Measurements from ENCODE around the gene KRTAP12-2. TPM values are rescaled to one million over a fixed set of nuclear protein-coding genes. Genes with fewer than 3 reads are reported as not detected.
A peak's percentile ranks its signal among the peaks of the same experiment; 100 is the strongest.

The KRTAP12-2 gene
- polyA plus RNA-seq, 6 donors from 2014 or later: not detected

- peaks cover 32 to 49% (median 33%) of the 10 kb centered on the region in 3 donors for H3K27me3 Mint-ChIP-seq
- DNase-seq: no peak
- H3K36me3 Mint-ChIP-seq: peaks cover 10 to 29% of the 10 kb centered on the region in 2 donors
- H3K9me3 Mint-ChIP-seq: peaks cover 16 to 55% (median 31%) of the 10 kb centered on the region in 7 donors
- H3K4me1 Mint-ChIP-seq: no peaks in the 10 kb centered on the region
- no peak overlapping the region for H3K4me3 Mint-ChIP-seq
- no peak for ATAC-seq (ENCODE audit: low read depth in 2 of 2)
- H3K27ac Mint-ChIP-seq: no peak overlapping the region
Measured at GRCh38 chr21:44658913-44659595, 7.7 kb downstream of the KRTAP12-2 start.

GRCh38 chr21:44658541-44658910, 8.2 kb downstream of the KRTAP12-2 start:
- Mint-ChIP-seq H3K36me3 (peaks cover 10 to 29% of the 10 kb centered on the region in 2 donors), H3K9me3 (peaks cover 16 to 55% (median 29%) of the 10 kb centered on the region in 7 donors), H3K4me1 (no peaks in the 10 kb centered on the region), H3K4me3 (peak overlapping the region in 1 of 8 donors; percentile 50), H3K27me3 (peaks cover 32 to 54% (median 33%) of the 10 kb centered on the region in 3 donors), H3K27ac (no peak overlapping the region)
- no peak for DNase-seq
- ATAC-seq (ENCODE audit: low read depth in 2 of 2): no peak

DNA sequence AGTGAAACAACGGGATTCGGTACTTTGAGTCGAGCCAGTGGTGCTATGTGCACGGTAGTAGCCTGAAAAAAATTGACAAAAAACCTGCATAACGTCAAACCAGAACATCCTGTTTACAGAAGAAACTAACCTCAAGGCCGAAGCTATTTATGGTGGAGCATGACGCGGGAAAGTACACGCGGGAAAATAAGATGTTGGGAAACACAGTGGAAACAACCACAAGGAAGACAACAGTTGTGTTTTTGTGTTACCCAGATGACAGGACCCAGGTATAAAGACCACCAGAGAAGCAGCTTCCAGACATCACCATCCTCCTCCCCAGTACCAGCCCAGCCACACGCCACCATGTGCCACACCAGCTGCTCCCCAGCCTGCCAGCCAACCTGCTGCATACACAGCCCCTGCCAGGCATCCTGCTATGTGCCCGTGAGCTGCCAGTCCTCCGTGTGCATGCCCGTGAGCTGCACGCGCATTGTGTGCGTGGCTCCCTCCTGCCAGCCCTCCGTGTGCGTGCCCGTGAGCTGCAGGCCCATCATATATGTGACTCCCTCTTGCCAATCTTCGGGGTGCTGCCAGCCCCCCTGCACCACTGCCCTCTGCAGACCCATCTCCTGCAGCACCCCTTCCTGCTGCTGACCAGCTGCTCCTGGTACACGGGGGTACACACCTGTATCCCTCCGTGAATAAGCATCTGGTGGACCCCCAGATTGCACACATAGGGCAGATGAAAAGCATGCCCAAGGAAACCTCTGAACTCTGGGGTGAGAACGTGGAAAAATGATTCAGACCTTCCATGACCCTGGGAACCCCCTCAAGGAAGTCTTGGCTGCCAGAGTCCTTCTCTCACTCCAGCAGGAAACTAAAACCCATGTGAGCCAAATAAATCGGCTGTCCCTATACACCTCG, 8.8 kb downstream of the KRTAP12-2 start, which contains the start of gene KRTAP12-3:
Gene KRTAP12-3 (plus strand): TSS at position 298 of the 906 bp plus-strand sequence. CDS start 48 bp downstream, at position 346.
- H3K36me3 Mint-ChIP-seq: peaks cover 10 to 29% of the 10 kb centered on the region in 2 donors
- peaks cover 16 to 55% (median 29%) of the 10 kb centered on the region in 7 donors for H3K9me3 Mint-ChIP-seq
- H3K27ac Mint-ChIP-seq: peak within 1 kb of the TSS in 1 of 6 donors; percentile 73
- ATAC-seq (ENCODE audit: low read depth in 2 of 2): no peak
- peak within 1 kb of the TSS in 1 of 8 donors; percentile 50 for H3K4me3 Mint-ChIP-seq
- DNase-seq: no peak
- peaks cover 32 to 56% (median 33%) of the 10 kb centered on the region in 3 donors for H3K27me3 Mint-ChIP-seq
- peaks cover 0 to 2% (median 0%) of the 10 kb centered on the region in 3 donors for H3K4me1 Mint-ChIP-seq

DNA sequence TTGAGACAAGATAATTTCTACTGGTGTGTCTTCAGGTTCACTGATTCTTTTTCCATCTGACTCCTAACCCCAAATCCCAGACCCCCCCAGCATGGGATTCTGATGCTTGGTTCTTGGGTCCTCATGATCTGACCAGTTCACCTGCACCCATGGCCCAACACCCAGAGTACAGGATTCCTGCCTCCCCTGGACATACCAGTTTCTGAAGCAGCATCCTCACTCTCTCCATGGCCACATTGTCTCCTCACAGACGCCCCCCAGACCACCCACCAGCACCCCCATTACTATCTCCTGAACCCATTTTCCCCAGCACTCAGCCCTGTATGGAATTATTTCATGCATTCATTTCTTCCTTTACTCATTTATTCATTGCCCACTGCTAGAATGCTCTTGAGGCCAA, 9.9 kb downstream of the KRTAP12-2 start:
- H3K36me3 Mint-ChIP-seq: peaks cover 10 to 29% of the 10 kb centered on the region in 2 donors
- no peak overlapping the region for H3K4me3 Mint-ChIP-seq
- peaks cover 0 to 2% (median 0%) of the 10 kb centered on the region in 3 donors for H3K4me1 Mint-ChIP-seq
- no peak overlapping the region for H3K27ac Mint-ChIP-seq
- no peak for ATAC-seq (ENCODE audit: low read depth in 2 of 2)
- H3K9me3 Mint-ChIP-seq: peaks cover 15 to 49% (median 29%) of the 10 kb centered on the region in 7 donors
- DNase-seq: no peak
- H3K27me3 Mint-ChIP-seq: peaks cover 29 to 56% (median 32%) of the 10 kb centered on the region in 3 donors

GRCh38 chr21:44654576-44655175, 12.1 kb downstream of the KRTAP12-2 start, which contains the start of gene KRTAP12-4:
TSS of gene KRTAP12-4 (minus strand) at chr21:44654659. CDS start at chr21:44654614, 45 bp downstream.
- ATAC-seq (ENCODE audit: low read depth in 2 of 2) (no peak), DNase-seq (no peak)
- Mint-ChIP-seq H3K9me3 (peaks cover 15 to 46% (median 27%) of the 10 kb centered on the region in 7 donors), H3K27me3 (peaks cover 27 to 42% (median 29%) of the 10 kb centered on the region in 3 donors), H3K27ac (no peak within 1 kb of the TSS), H3K36me3 (peaks cover 7 to 29% of the 10 kb centered on the region in 2 donors), H3K4me1 (peaks cover 0 to 2% (median 0%) of the 10 kb centered on the region in 3 donors), H3K4me3 (no peak within 1 kb of the TSS)

- peaks cover 24 to 38% (median 25%) of the 10 kb centered on the region in 3 donors for H3K27me3 Mint-ChIP-seq
- no peak overlapping the region for H3K4me3 Mint-ChIP-seq
- peaks cover 0 to 2% (median 0%) of the 10 kb centered on the region in 3 donors for H3K4me1 Mint-ChIP-seq
- DNase-seq (no peak), ATAC-seq (ENCODE audit: low read depth in 2 of 2) (no peak)
- H3K27ac Mint-ChIP-seq: no peak overlapping the region
- H3K36me3 Mint-ChIP-seq: peaks cover 6 to 29% of the 10 kb centered on the region in 2 donors
- peaks cover 15 to 45% (median 27%) of the 10 kb centered on the region in 7 donors for H3K9me3 Mint-ChIP-seq
Measured at GRCh38 chr21:44653656-44654575, 12.8 kb downstream of the KRTAP12-2 start.

DNA sequence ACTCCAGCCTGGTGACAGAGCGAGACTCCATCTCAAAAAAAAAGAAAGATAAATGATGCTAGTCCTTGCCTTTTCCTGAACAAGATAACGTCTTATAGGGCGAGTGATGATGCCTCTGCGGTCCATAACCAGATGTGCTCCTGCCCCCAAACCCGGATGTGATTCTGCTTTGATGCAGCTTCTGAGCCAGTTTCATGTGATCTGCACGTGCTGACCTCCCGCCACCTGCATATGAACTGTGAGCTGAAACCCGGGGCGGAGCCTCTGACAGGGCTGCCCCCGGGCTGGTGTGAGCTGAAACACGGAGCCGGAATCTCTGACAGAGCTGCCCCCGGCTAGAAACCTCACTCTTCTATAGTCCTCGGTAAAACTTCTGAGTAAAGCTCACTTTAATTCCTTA, 13.6 kb downstream of the KRTAP12-2 start:
- DNase-seq (no peak), ATAC-seq (ENCODE audit: low read depth in 2 of 2) (no peak)
- Mint-ChIP-seq H3K36me3 (peaks cover 6 to 23% of the 10 kb centered on the region in 2 donors), H3K9me3 (peaks cover 11 to 43% (median 23%) of the 10 kb centered on the region in 7 donors), H3K4me3 (no peak overlapping the region), H3K4me1 (peaks cover 0 to 2% (median 0%) of the 10 kb centered on the region in 3 donors), H3K27ac (no peak overlapping the region), H3K27me3 (peaks cover 18 to 30% (median 20%) of the 10 kb centered on the region in 3 donors)

DNA sequence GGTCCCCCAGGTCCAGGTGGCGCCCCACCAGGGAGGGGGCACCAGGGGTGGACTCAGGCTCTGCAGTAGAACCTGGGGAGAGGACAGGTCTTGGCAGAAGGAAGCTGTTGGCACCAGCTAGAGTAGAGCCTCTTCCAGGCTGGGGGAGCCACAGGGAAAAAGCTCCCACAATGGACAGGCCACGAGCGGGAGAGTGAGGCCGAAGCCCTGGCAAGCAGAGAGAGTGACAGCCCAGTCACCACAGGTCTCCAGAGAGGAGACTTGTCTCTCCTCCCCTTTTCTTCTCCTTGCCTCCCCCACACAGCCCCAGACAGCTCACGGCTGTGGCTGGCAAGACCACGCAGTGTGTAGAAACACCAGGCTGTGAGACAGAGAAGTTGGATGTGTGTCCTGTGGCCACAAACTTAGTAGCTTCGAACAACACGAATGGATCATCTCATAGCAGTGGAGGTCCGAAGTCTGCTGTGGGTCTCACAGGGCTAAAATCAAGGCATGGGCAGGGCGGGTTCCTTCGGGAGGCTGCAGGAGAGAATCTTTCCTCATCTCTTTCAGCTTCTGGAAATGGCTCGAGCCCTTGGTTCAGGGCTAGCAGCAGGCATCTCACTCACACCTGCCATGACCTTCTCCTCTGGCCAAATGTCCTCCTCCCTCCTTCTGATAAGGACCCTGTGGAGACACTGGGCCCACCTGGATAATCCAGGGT, 15.6 kb downstream of the KRTAP12-2 start:
- Mint-ChIP-seq H3K36me3 (peaks cover 0 to 3% of the 10 kb centered on the region in 2 donors), H3K4me1 (peaks cover 0 to 2% (median 0%) of the 10 kb centered on the region in 3 donors), H3K27me3 (peaks cover 0 to 22% (median 18%) of the 10 kb centered on the region in 3 donors), H3K27ac (no peak overlapping the region), H3K4me3 (peak overlapping the region in 1 of 8 donors; percentile 10), H3K9me3 (peaks cover 2 to 23% (median 10%) of the 10 kb centered on the region in 7 donors)
- DNase-seq (no peak), ATAC-seq (ENCODE audit: low read depth in 2 of 2) (no peak)

DNA sequence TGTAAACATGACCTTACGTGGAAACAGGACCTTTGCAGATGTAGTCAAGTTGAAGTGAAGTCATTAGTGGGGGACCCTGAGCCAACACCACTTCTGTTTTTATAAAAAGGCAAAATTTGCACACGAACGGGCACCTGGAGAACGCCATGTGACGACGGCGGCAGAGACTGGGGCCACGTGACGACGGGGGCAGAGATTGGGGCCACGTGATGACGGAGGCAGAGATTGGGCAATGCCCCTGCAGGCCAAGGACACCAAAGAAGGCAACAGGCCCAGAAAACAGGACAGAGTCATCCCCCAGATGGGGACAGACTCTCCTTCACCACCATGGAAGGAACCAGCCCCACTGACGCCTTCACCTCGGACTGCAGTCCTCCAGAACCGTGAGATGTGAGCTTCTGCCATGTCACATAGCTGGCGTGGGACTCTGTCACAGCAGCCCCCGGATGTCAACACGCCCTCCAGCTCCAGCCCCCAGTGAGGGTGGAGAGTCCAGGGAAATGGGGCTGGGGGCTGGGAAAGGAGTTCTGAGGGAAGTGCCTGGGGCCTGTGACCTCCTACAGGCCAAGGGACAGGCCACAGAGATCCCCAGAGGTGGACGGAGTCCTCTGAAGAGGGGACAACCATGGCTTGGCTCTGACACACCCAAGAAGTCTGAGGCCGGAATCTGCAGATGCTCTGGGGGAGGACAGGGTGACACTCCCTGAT, 16.3 kb downstream of the KRTAP12-2 start:
- Mint-ChIP-seq H3K36me3 (no peaks in the 10 kb centered on the region), H3K9me3 (peaks cover 0 to 21% (median 10%) of the 10 kb centered on the region in 7 donors), H3K27me3 (peaks cover 0 to 21% (median 18%) of the 10 kb centered on the region in 3 donors), H3K4me3 (no peak overlapping the region), H3K4me1 (peaks cover 0 to 2% (median 0%) of the 10 kb centered on the region in 3 donors), H3K27ac (no peak overlapping the region)
- DNase-seq (no peak), ATAC-seq (ENCODE audit: low read depth in 2 of 2) (no peak)

DNA sequence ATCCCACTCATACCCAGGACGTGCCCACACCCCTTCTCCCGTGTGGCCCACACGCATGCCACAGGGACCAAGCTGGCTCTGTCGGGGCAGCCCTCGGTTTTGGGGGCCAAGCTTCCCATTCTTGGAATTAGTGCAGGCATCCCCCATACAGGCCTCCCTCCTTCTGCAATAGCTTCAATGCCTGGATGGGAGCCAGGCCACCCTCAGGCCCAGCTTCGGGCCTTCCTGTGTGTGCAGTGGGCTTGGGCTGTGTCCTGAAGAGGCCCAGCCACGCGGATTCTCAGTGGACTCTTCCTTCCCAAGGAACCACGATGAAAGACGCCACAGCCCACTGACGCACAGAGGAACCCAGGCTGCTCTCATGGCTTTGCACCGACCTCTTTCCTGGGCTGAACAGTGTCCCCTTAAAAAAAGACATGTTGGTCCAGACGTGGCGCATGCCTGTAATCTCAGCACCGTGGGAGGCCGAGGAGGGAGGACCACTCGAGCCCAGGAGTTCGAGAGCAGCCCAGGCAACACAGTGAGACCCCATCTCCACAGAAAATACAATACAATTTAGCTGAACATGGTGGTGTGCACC, 17.1 kb downstream of the KRTAP12-2 start:
- Mint-ChIP-seq H3K36me3 (peaks cover 2 to 5% of the 10 kb centered on the region in 2 donors), H3K27me3 (peaks cover 0 to 21% (median 18%) of the 10 kb centered on the region in 3 donors), H3K27ac (no peak overlapping the region), H3K4me3 (no peak overlapping the region), H3K9me3 (peaks cover 0 to 22% (median 15%) of the 10 kb centered on the region in 7 donors), H3K4me1 (peaks cover 0 to 2% (median 0%) of the 10 kb centered on the region in 3 donors)
- ATAC-seq (ENCODE audit: low read depth in 2 of 2): no peak
- no peak for DNase-seq
